Left ventricle myocardium inferior (tissue), 1 donor: Measurements from ENCODE around the gene ADAT2. TPM values are rescaled to one million over a fixed set of nuclear protein-coding genes. Genes with fewer than 3 reads are reported as not detected.

Source experiments
- DNase-seq: peaks from one replicate; pipeline ENCODE4 v3.0.0-alpha.2; 2020
- H3K27ac ChIP-seq: fragments of 200-600 bp; replicated peaks from 2 replicates; pipeline ENCODE4 v1.8.0; 2021
- H3K27me3 ChIP-seq: fragments of 200-600 bp; 2 replicates; pipeline ENCODE4 v1.8.0; 2021; ENCODE audit warnings: low read depth
- H3K36me3 ChIP-seq: fragments of 200-600 bp; 2 replicates; pipeline ENCODE4 v1.8.0; 2021
- H3K4me1 ChIP-seq: fragments of 200-600 bp; 2 replicates; pipeline ENCODE4 v1.8.0; 2021
- H3K4me3 ChIP-seq: fragments of 200-600 bp; 2 replicates; pipeline ENCODE4 v1.8.0; 2021; ENCODE audit warnings: mild to moderate bottlenecking, moderate library complexity
- H3K9me3 ChIP-seq: fragments of 200-600 bp; replicated peaks from 2 replicates; pipeline ENCODE4 v1.8.0; 2021
- CTCF ChIP-seq: fragments of 200-600 bp; IDR thresholded peaks from 2 replicates; pipeline ENCODE4 v1.8.0; 2021; ENCODE audit warnings: antibody characterized with exemption, mild to moderate bottlenecking, borderline replicate concordance
- intact Hi-C: fragments of 100-400 bp; cut with micrococcal nuclease; formaldehyde crosslinking; loops from one replicate; pipeline ENCODE4 v1.11.0; 2022
- total RNA-seq: library from RNA; stranded (reverse); fragmentation: NEBNext Ultra II Directional; extraction: Animal tissue kit (Norgen Biotek cat#: 25700); gene quantifications from one replicate; pipeline ENCODE4 v1.2.1, GENCODE V29; 2021
- donor health status: DM: no; HTN: yes; CAD: no; lungs with severe emphysema.

Gene ADAT2
- total RNA-seq, 1 donor from 2014 or later = 1.5 TPM

GRCh38 chr6:143394389-143394788 lies 56.1 kb downstream of the ADAT2 start:
- peaks cover 3% of the 10 kb centered on the region for H3K27me3 ChIP-seq
- H3K36me3 ChIP-seq = no peaks in the 10 kb centered on the region
- no peak for TF ChIP-seq CTCF
- H3K27ac ChIP-seq = no peak overlapping the region
- DNase-seq = no peak
- H3K4me3 ChIP-seq = no peak overlapping the region
- peaks cover 10% of the 10 kb centered on the region for H3K4me1 ChIP-seq
- intact Hi-C loops = no loop called here
- no peaks in the 10 kb centered on the region for H3K9me3 ChIP-seq

- TF ChIP-seq CTCF = no peak
- Histone ChIP-seq H3K27me3 (peaks cover 3% of the 10 kb centered on the region), H3K27ac (no peak overlapping the region), H3K36me3 (no peaks in the 10 kb centered on the region), H3K9me3 (no peaks in the 10 kb centered on the region), H3K4me3 (no peak overlapping the region), H3K4me1 (no peaks in the 10 kb centered on the region)
- intact Hi-C loops = no loop called here
- no peak for DNase-seq
Measured at GRCh38 chr6:143390278-143390677, 60.2 kb downstream of the ADAT2 start.

DNA sequence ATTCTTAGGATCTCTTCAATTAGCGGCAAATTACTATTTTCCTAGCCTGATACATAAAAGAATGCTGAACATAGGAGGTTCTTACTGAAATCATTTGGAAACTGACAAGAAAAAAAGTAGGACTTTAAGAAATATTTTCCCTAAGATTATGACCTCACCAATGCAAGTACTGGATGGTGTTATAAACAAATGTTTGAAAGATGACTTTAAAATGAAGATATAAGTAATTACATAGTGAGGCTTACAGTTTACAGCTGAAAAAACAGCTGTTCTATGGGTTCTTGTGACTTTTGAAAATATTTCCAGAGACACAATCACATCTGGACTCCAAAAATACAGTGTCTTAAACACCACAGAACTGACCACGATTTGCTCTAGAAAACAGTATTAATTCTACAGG lies 64.9 kb downstream of the ADAT2 start:
- TF ChIP-seq CTCF = no peak
- H3K27ac ChIP-seq = no peak overlapping the region
- no peak for DNase-seq
- H3K36me3 ChIP-seq = no peaks in the 10 kb centered on the region
- intact Hi-C loops = no loop called here
- H3K4me3 ChIP-seq = no peak overlapping the region
- no peaks in the 10 kb centered on the region for H3K4me1 ChIP-seq
- peaks cover 7% of the 10 kb centered on the region for H3K9me3 ChIP-seq
- H3K27me3 ChIP-seq = no peaks in the 10 kb centered on the region

DNA sequence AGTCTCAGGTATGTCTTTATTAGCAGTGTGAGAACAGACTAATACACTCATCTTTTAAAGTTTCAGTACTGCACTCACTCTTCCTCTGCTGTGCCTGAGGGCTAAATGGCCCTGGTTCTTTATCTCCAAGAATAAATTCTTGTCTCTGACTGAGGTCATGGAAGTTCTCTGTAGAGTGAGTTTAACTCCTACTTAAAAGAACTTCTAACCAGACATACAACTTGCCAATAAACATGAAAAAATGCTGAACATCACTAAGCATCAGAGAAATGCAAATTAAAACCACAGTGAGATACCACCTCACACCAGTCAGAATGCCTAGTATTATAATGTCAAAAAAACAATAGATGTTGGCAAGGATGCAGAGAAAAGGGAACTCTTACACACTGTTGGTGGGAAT lies 73.6 kb downstream of the ADAT2 start:
- TF ChIP-seq CTCF = no peak
- Histone ChIP-seq H3K27ac (no peak overlapping the region), H3K4me1 (no peaks in the 10 kb centered on the region), H3K27me3 (no peaks in the 10 kb centered on the region), H3K36me3 (no peaks in the 10 kb centered on the region), H3K9me3 (no peaks in the 10 kb centered on the region), H3K4me3 (no peak overlapping the region)
- intact Hi-C loops = no loop called here
- DNase-seq = no peak

DNA sequence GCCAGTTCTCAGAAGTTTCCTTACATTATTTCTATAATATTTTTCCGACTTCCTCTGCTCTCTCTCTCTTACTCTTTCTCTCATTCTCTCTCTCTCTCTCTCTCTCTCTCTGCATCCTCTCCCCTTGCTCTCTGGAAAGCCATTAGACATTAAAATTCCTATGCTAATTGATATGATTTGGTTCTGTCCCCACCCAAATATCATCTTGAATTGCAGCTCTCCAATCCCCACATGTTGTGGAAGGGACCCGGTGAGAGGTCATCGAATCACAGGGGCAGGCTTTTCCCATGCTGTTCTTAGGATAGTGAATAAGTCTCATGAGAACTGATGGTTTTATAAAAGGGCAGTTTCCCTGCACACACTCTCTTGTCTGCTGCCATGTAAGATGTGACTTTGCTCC lies 74.1 kb downstream of the ADAT2 start:
- no peaks in the 10 kb centered on the region for H3K9me3 ChIP-seq
- no peaks in the 10 kb centered on the region for H3K4me1 ChIP-seq
- no peak overlapping the region for H3K27ac ChIP-seq
- no peaks in the 10 kb centered on the region for H3K36me3 ChIP-seq
- no peak for TF ChIP-seq CTCF
- H3K4me3 ChIP-seq = no peak overlapping the region
- no peaks in the 10 kb centered on the region for H3K27me3 ChIP-seq
- DNase-seq = no peak
- intact Hi-C loops = no loop called here
